Endothelial cell (in vitro differentiated cells): ENCODE measurements around the gene GPC2. TPM values are rescaled to one million over a fixed set of nuclear protein-coding genes. Genes with fewer than 3 reads are reported as not detected.

ENCODE experiments used
- DNase-seq: peaks from one replicate; pipeline ENCODE4 v3.0.0; 2021; ENCODE audit warnings: low spot score
- H3K27ac Mint-ChIP-seq: one replicate; pipeline ENCODE4 v1.8.0; 2021; ENCODE audit warnings: mixed read lengths, inconsistent platforms; ENCODE audit not compliant: unreplicated experiment
- H3K27me3 Mint-ChIP-seq: one replicate; pipeline ENCODE4 v1.8.0; 2021; ENCODE audit warnings: mild to moderate bottlenecking, moderate library complexity, mixed read lengths, inconsistent platforms; ENCODE audit not compliant: unreplicated experiment
- H3K36me3 Mint-ChIP-seq: one replicate; pipeline ENCODE4 v1.8.0; 2021; ENCODE audit warnings: mild to moderate bottlenecking, low read depth, mixed read lengths, inconsistent platforms; ENCODE audit not compliant: unreplicated experiment
- H3K4me1 Mint-ChIP-seq: one replicate; pipeline ENCODE4 v1.8.0; 2021; ENCODE audit warnings: mild to moderate bottlenecking, mixed read lengths, inconsistent platforms; ENCODE audit not compliant: unreplicated experiment
- H3K4me3 Mint-ChIP-seq: one replicate; pipeline ENCODE4 v1.8.0; 2021; ENCODE audit warnings: mild to moderate bottlenecking, mixed read lengths, inconsistent platforms; ENCODE audit not compliant: unreplicated experiment
- H3K9me3 Mint-ChIP-seq: one replicate; pipeline ENCODE4 v1.8.0; 2021; ENCODE audit warnings: mixed read lengths, inconsistent platforms; ENCODE audit not compliant: unreplicated experiment
- total RNA-seq: library from RNA; stranded (reverse); fragmentation: NEBNext Ultra II Directional; extraction: Animal tissue kit (Norgen Biotek cat#: 25700); gene quantifications from one replicate; pipeline ENCODE4 v1.2.1, GENCODE V29; 2021; ENCODE audit not compliant: unreplicated experiment
- TF ChIP-seq, protein P1 (sequence below): fragments of 200-600 bp; sonication (generic); IDR thresholded peaks from one replicate; pipeline ENCODE4 v1.5.0; 2021; ENCODE audit warnings: antibody characterized with exemption; ENCODE audit not compliant: unreplicated experiment

GPC2 gene
- total RNA-seq, 1 donor from 2014 or later = 27.2 TPM

DNA sequence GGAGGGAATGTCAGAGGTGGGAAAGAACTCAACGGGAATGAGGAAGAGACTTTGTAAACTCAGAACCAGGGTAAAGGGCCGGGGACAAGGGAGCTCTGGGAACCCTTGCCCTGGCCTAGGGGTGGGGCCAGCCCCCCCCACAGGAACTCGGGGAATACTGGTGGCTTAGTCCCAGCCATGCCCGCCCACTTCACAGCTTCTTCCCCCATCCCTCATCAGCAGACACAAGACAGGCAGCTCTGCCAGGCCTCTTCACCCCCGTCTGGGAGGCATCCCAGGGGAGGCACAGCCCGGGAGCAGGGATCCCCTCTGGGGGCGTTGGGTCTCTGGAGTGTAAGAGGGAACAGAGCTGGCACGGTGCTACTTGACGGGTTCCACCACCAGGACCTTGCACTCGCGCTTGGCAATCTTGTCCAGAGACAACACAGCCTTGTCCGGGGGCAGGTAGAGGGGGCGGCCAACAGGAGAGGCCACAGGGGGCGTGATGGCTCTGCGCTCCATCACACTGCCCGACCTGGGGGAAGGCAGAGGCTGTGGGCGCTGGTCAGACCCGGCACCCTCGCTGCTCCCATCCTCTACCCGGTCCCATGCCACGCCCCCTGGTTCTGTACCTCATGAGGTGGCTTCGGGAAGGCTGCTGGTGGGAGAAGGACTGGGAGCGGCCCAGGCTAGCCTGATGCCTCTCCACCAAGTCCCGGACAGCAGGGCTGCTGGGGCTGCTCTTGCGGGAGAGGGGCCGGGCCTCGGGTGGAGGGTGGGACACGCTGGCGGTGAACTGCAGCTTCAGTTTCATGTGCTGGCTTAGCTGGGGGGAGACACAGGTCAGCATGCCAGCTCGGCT, 22.3 kb downstream of the GPC2 start:
- no peak for DNase-seq
- no peak overlapping the region for H3K27ac Mint-ChIP-seq
- TF ChIP-seq, protein P1, sequence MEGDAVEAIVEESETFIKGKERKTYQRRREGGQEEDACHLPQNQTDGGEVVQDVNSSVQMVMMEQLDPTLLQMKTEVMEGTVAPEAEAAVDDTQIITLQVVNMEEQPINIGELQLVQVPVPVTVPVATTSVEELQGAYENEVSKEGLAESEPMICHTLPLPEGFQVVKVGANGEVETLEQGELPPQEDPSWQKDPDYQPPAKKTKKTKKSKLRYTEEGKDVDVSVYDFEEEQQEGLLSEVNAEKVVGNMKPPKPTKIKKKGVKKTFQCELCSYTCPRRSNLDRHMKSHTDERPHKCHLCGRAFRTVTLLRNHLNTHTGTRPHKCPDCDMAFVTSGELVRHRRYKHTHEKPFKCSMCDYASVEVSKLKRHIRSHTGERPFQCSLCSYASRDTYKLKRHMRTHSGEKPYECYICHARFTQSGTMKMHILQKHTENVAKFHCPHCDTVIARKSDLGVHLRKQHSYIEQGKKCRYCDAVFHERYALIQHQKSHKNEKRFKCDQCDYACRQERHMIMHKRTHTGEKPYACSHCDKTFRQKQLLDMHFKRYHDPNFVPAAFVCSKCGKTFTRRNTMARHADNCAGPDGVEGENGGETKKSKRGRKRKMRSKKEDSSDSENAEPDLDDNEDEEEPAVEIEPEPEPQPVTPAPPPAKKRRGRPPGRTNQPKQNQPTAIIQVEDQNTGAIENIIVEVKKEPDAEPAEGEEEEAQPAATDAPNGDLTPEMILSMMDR = no peak
- no peaks in the 10 kb centered on the region for H3K9me3 Mint-ChIP-seq
- H3K4me1 Mint-ChIP-seq = peaks cover 37% of the 10 kb centered on the region
- peaks cover 13% of the 10 kb centered on the region for H3K27me3 Mint-ChIP-seq
- peaks cover 21% of the 10 kb centered on the region for H3K36me3 Mint-ChIP-seq
- H3K4me3 Mint-ChIP-seq = no peak overlapping the region

DNA sequence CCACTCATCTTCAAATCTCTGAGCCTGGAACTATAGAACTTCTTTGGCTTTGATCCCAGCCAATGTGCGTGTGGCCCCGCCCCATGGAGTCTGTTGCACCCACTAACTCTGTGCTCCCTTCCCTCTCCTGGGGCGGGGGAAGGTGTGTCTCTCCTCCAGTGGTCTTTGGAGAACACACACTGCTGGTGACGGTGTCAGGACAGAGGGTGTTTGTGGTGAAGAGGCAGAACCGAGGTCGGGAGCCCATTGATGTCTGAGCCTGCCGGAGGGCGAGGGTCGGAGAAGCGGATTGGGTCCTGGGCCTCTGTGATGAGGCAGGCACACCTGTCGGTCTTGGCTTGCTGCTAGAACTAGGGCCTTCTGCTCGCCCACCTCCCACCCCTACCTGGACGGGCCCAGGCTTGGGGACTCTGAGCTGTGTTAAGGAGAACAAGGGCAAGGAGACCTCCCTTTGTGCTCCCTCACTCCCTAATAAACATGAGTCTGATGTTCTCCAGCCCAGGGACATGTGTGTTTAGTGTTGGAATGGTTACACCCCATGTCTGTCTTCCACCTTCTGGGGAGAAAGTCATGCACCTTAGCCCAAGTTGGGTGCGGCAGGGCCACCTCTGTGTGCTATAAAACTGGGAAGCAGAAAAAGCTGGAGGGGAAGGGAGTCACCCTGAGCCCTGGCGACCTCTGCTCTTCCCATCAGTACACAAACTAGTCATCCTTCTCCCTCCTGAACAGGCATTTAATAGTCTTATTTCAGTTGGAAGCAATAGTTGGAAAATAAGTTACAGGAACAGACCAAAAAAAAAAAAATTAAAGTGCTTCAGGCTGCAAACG, 23.3 kb downstream of the GPC2 start:
- no peak for DNase-seq
- Mint-ChIP-seq H3K4me3 (peak overlapping the region; percentile 59), H3K9me3 (no peaks in the 10 kb centered on the region), H3K27me3 (peaks cover 9% of the 10 kb centered on the region), H3K4me1 (peaks cover 34% of the 10 kb centered on the region), H3K36me3 (peaks cover 18% of the 10 kb centered on the region), H3K27ac (peak overlapping the region; percentile 72)
- TF ChIP-seq, protein P1 = no peak

DNA sequence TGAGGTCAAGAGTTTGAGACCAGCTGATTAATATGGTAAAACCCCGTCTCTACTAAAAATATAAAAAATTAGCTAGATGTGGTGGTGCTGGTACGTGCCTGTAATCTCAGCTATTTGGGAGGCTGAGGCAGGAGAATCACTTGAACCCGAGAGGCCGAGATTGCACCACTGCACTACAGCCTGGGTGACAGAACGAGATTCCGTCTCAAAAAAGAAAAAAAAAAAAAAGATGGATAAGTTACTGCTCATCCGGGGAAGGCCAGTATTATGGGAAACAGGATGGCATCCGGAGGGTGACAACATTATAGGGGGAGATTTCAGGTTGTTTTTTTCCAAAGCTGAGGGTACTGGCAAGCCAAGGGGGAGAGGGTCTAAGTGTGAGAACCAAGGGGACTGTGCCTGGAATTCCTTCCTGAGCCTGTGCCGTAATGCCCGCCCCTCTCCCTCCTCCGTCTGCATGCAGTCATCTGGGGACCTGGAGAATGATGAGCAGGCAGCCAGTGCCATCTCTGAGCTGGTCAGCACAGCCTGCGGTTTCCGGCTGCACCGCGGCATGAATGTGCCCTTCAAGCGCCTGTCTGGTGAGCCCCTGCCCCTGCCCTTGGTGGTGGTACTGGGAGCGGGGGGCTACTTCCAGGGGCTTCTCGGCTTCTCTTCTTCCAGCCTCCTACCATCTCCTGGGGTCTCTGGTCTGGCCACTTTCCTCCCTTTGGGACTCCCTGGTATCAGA, 24.1 kb downstream of the GPC2 start:
- no peak for DNase-seq
- H3K27ac Mint-ChIP-seq = no peak overlapping the region
- peaks cover 9% of the 10 kb centered on the region for H3K27me3 Mint-ChIP-seq
- no peaks in the 10 kb centered on the region for H3K9me3 Mint-ChIP-seq
- H3K4me1 Mint-ChIP-seq = peaks cover 35% of the 10 kb centered on the region
- peaks cover 18% of the 10 kb centered on the region for H3K36me3 Mint-ChIP-seq
- TF ChIP-seq, protein P1 = no peak
- H3K4me3 Mint-ChIP-seq = no peak overlapping the region

DNA sequence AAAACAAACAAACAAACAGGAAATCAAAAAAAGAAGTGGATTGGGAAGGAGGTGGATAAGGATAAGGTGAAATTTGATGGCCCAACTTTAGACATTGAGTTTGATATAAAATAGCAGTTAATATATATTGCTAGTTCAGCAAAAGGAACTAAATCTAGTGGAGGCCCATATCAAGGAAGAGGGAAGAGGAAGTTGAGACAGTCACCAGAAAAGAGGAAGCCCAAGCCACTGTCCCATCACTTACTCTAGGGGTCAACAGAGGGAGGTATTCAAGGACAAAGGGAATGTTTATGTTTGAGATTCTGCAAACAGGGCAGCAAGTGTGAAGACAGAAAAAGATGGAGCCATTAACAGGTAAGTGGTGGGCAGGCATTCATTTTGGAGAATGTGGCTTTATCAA, 24.8 kb downstream of the GPC2 start:
- peaks cover 10% of the 10 kb centered on the region for H3K27me3 Mint-ChIP-seq
- no peaks in the 10 kb centered on the region for H3K9me3 Mint-ChIP-seq
- TF ChIP-seq, protein P1 = no peak
- no peak for DNase-seq
- H3K36me3 Mint-ChIP-seq = peaks cover 18% of the 10 kb centered on the region
- H3K27ac Mint-ChIP-seq = peak overlapping the region; percentile 82
- peak overlapping the region; percentile 72 for H3K4me3 Mint-ChIP-seq
- H3K4me1 Mint-ChIP-seq = peaks cover 31% of the 10 kb centered on the region
